ENCODE results near the gene AP1S1.
"Not testable (repeated sequence)": the region's sequence is repeated elsewhere in the genome, so short reads cannot be mapped to it uniquely, and the experiment has no call there.

The AP1S1 gene

DNA sequence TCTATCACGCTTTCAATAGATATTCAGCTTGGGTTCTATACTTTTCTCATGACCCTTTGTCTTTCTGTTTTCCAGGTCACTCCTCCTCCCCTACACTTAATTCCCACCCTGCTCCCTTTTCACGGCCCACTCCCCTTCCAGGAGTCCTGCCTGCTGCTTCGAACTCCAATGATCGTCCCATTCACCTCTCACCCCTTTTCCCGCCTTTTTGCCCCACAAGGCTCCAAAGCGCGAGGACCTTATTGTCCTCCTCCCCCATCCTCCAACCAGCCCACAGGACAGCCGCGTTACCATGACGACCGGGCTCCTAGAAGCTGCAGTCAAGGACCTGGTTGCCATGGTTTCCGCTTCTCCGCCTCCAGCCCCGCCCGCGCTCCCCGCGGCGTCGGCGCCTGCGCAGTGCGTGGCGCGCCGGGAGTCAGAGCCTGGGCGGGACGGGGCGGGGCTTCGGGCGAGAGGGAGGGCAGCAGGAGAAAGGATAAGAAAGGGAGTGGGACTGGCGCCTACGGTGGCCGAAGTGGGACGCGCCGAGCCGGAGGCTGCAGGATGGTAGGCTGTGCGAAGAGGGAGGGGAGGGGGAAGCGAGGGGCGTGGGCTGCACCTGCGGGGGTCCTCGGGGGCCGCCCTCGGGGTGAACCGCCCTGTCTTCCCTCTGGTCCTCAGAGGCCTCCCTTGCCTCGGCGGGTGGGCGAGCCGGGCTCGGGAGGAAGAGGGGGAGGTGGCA is at the start of gene AP1S1:
TSS of gene AP1S1 (plus strand) at position 508 of the 724 bp plus-strand sequence. CDS start at position 547, 39 bp downstream.
- DNase-seq: peak; percentile 25

DNA sequence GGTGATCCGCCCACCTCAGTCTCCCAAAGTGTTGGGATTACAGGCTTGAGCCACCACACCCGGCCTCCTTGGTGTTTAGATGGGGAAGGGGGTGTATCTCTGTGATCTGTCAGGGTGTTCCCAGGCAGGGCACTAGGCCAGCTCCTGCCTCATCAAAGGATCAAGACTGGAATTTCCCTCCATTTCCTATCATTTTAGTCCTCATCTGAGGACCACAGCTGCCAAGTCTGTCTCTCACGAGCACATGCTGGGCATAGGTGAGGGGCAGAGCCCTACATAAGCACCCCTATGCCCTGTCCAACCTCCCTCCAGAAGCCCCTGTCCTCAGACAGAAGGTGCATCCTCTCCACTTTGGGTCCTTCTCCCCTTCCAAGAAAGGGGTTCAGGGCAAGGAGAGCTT is 49.5 kb upstream of the AP1S1 start:
- DNase-seq: no peak

DNA sequence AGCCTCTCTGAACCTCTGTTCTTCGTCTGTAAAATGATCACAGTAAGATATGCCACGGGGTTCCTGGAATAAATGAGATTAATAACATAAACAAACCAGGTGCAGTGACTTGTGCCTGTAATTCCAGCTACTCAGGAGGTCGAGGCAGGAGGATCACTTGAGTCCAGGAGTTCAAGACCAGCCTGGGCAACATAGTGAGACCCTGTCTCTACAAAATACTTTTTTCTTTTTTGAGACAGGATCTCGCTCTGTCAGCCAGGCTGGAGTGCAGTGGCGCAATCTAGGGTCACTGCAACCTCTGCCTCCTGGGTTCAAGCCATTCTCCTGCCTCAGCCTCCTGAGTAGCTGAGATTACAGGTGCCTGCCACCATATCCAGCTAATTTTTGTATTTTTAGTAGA is 49.0 kb upstream of the AP1S1 start:
- not testable (repeated sequence) for DNase-seq

DNA sequence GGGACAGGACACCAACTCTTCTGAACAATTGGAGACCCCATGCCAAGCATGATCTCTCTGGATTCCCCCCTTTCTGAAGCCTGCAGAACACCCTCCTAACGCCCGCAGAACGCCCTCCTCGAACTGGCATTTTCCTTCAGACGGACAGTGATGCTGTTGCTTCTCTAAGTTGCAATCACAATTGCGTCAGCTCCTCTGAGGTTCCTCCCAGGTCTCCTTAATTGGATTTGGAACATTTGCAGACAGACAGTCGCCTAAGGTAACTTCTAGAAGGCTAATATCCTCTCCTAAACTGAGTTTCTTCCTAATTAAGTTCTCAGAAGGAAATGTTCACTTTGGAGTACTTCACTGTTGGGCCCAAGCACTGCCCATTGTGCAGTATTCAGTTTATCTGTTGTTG is 47.9 kb upstream of the AP1S1 start:
- no peak for DNase-seq

DNA sequence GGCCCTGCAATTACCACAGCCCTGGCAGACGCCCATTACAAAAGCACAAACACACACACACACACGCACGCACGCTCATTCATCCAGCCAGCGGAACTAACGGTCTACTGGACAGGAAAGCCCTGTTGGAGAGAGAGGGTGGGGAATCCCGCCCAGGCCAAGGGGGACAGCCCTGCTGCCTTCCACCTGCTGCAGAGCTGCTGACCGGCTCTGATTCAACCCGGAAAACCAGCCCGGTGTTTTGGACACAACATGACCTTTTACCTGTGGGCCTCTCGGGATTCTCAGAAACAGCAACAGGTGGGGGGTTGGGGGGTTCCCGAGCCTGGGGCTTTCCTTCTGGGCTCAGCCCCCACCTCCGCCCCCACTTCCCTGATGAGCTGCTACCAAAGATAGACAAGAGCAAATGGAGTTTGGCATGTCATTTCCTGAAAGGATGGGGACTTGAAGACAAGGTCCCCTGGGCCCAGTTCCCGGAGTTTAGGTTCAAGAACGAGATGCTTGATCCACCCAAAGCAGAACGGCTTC is 45.9 kb upstream of the AP1S1 start:
- no peak for DNase-seq

DNA sequence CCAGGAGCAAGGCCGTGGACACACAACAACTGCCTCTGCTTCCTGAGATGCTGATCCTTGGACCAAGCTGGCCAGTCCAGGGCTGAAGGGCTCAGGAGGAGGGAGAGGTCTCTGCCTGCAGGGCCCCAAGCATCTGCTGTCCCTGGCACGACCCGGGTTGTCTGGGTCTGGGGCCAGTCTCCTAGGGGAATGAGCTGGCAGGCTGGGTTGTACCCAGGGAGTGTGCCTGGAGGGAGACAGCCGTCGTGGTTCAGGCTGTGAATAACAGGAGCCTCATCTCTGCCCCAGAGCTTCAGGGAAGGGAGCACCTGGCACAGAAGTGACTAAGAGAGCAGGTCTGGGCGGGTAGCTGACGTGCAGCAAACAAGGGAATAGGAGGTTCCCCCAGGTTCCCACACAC is 45.3 kb upstream of the AP1S1 start:
- no peak for DNase-seq

DNA sequence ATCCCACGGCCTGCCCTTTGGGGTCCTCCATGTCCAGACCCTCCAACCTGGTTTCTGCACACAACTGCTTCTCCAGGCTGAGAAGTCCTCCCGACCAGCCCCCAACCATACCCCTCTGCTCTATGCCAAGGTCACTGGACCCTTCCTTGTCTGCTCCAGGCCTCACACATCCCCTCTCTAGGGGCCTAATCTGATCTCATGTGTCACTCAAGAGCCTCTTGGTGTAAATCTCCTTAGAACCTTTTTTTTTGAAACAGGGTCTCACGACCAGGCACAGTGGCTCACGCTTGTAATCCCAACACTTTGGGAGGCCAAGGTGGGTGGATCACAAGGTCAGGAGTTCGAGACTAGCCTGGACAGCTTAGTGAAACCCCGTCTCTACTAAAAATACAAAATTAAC is 44.9 kb upstream of the AP1S1 start:
- DNase-seq: no peak

DNA sequence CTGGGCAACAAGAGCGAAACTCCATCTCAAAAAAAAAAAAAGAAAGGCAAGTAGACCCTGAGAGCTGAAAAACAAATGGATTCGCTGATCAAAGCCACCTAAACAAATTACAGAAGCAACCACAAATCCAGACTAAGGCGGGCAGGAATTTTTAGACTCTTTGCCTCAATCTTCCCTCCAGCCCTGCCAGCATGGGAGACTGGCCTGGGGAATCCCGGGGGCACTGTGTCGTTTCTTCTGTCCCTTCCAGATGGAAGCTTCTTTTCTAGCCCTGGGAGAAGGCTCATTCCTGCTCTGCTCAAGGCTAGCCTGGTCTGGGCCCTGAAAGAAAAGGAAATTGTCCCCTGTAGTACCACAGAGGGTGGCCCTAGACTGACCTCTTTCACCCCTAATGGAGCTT is 43.0 kb upstream of the AP1S1 start:
- no peak for DNase-seq

DNA sequence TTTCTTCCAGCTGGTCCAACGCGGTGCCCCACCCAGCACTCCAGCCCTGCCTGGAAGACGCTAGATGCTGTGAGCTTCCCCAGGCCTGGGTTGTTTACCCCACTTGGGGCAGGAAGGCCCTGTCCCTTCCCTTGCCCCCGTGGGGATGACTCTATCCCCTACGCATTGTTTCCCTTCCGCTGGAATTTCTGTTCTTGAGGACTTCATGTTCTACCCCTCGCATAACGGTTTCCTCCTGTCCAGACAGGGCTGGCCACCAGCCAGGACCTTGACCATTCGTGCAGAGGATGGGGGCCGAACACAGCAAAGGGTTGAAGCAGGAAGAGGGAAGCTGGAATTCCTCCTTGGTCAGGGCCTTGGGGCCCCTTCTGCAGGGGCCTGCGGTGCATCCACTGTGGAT is 42.0 kb upstream of the AP1S1 start:
- DNase-seq: no peak

DNA sequence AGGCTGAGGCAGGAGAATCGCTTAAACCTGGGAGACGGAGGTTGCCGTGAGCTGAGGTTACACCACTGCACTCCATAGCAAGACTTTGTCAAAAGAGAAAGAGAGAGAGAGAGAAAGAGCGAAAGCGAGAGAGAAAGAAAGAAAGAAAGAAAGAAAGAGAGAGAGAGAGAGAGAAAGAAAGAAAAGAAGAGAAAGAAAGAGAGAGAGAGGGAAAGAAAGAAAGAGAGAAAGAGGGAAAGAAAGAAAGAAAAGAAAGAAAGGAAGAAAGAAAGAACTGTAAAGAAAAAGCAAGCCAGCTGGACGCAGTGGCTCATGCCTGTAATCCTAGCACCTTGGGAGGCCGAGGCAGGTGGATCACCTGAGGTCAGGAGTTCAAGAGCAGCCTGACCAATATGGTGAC is 41.1 kb upstream of the AP1S1 start:
- DNase-seq: not testable (repeated sequence)

DNA sequence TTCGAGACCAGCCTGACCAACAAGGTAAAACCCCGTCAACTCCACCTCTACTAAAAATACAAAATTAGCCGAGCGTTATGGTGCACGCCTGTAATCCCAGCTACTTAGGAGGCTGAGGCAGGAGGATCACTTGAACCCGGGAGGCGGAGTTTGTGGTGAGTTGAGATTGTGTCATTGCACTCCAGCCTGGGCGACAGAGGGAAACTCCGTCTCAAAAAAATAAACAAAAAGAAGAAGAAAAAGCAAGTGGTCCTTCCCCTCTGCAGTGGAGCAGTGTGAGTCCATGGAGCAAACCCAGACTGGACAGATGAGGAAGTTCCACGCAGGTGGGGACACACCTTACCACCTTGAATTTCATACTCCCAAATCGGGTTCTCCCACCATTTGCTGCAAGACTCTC is 40.4 kb upstream of the AP1S1 start:
- no peak for DNase-seq

DNA sequence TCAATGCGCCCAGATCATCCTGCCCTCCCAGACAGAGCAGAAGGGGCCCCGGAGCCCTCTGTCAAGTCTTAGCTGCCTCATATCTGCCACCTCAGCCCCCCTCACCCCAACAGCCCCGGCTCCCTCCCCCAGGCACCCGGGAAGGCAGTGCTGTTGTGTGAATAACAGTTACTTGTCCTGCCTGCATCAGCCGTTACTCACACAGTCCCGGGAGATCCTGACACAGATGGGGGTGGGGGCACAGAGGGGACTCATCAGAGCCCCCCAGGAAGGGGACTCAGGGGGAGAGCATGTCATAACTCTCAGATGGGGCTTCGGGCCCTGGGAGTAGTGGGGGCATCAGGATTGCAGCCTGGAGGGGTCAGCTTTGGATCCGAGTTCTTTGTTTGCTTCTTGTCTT is 39.8 kb upstream of the AP1S1 start:
- no peak for DNase-seq

DNA sequence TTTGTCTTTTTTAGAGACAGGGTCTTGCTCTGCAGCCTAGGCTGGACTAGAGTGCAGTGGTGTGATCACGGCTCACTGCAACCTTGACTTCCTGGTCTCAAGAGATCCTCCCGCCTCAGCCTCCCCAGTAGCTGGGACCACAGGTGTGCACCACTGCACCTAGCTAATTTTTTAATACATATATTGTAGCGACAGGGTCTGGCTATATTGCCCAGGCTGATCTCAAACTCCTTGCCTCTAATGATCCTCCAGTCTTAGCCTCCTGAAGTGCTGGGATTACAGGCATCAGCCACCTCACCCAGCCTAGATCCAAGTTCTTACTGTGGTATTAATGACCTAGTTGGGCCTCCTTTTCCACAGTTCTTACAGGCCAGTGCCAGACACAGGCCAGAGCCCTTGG is 39.1 kb upstream of the AP1S1 start:
- no peak for DNase-seq

DNA sequence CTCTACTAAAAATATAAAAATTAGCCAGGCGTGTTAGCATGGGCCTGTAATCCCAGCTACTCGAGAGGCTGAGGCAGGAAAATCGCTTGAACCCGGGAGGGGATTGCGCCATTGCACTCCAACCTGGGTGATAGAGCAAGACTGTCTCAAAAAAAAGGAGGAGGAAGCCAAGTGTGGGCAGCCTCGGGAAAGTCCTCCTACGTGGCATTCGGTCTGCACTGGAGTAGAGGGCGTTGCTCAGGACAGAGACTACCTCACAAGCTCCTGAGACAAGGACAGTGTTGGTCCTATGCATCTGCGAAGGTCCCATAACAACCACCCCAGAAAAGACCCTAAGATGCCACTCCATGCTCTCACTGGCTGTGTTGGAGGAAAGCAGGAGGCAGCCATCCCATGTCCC is 37.4 kb upstream of the AP1S1 start:
- DNase-seq: no peak

DNA sequence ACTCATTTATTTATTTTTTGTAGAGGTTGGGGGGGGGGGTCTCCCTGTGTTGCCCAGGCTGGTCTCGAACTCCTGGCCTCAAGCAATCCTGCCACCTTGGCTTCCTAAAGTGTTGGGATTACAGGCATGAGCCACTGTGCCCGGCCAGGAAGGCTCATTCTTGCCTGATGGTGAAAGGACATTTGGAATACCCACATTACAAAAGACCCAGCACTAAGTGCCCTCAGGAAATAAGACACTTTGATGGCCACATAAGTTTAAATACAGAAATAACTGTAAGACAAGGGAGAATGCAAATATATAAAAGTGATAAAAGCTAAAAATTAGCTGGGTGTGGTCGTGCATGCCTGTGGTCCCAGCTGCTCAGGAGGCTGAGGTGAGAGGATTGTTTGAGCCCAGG is 35.4 kb upstream of the AP1S1 start:
- no peak for DNase-seq

DNA sequence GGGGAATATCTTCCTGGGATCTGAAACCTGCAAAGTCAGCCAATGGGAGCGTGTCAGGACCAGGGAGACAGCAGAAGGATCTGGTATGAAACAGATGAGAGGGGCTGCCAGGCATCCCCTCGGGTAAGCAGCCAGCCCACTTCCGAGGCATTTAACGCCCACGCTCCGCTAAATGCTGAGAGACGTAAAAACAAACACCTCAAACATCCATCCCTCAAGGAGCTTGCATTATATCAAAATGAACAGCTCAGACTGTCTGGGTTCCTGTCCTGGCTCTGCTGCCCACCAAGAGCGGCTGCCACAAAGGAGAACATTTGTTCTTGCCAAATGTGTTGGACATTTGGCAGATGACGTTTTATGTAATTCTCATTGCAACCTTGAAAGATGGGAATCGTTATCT is 34.4 kb upstream of the AP1S1 start:
- no peak for DNase-seq

DNA sequence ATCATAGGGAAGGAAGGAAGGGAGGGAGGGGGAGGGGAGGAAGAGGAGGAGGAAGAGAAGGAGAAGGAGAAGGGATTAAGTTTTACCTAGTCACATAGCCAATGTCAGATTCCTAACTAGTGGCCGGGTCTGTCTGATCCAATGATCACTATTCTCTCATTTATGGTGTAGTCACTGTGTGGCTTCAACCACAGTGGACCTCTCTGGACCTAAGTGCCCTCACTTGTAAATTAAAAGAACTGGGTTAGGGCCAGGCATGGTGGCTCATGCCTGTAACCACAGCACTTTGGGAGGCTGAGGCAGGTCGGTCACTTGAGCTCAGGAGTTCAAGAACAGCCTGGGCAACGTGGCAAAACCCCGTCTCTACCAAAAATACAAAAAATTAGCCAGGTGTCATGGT is 34.0 kb upstream of the AP1S1 start:
- DNase-seq: no peak

DNA sequence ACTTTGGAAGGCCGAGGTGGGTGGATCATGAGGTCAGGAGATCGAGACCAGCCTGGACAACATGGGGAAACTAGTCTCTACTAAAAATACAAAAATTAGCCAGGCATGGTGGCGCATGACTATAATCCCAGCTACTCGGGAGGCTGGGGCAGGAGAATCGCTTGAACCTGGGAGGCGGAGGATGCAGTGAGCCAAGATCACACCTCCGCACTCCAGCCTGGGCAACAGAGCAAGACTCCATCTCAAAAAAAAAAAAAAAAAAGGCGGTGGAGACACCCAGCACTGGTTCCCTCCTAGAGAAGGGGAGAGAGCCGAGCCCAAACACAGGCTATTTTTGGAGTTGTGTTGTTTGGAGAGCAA is 32.7 kb upstream of the AP1S1 start:
- DNase-seq: not testable (repeated sequence)

DNA sequence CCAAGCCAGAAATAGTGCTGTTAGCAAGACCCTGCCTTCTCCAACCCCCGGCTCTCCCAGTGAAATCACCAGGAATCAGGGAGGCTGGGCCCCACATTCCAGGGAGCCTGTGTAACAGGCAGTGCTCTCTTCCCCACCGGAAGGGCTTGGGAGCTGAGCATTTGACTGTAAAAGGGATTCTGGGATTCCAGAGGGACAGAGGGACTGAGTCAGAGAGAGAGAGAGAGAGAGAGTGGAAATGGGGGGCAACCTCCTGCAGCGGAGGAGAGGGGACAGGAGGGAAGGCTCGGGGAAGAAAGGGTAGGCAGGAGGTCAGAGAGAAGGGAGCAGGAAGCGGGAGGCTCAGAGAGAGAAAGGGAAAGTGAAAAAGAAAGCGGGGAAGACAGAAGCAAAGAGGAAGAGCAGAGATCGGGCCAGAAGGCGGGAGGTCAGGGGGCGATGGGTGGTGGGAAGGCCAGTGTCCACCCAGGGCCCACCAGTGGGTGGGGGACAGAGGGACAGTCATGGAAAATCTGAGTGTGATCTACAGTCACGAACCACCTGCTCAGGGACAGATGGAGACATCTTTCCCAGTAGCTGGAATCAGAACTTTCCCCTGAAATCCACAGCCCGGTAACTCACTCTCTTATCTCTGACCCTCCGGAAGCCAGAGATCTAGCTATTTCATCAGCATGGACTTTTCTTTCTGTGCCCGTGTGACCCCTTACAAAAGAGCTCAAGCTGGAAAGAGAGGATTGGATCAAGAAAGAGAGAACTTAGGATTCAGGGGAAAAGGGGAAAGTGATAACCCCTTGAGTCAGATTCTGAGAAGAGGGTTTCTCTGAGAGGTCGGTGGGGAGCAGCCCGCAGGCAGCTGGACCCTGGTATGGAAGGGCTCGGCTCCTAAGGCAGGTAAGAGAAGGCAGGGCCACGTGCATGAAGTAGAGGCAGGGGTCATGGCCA is 32.0 kb upstream of the AP1S1 start:
- DNase-seq: no peak

DNA sequence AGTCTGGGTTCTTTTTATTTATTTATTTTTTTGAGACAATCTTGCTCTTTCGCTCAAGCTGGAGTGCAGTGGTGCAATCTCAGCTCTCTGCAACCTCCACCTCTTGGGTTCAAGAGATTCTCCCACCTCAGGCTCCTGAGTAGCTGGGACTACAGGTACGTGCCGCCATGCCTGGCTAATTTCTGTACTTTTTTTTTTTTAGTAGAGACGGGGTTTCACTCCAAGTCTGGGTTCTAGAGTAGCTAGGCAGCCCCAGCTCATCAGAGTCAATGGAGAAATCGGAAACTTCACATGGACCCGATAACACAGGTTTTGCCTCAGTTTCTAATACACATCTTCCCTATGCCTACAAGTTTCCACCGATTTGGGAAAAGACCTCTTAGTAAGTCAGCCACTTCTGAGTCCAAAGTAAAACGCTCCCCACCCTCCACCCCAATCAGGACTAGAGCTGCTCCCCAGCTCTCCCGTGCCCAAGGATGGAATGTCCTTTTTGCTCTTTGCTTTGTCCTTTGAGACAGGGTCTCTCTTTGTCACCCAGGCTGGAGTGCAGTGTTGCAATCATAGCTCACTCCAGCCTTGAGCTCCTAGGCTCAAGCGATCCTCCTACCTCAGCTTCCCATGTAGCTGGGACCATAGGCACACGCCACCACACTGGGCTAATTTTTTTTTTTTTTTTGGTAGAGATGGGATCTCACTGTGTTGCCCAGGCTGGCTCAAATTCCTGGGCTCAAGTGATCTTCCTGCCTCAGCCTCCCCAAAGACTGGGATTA is 31.2 kb upstream of the AP1S1 start:
- DNase-seq: no peak

DNA sequence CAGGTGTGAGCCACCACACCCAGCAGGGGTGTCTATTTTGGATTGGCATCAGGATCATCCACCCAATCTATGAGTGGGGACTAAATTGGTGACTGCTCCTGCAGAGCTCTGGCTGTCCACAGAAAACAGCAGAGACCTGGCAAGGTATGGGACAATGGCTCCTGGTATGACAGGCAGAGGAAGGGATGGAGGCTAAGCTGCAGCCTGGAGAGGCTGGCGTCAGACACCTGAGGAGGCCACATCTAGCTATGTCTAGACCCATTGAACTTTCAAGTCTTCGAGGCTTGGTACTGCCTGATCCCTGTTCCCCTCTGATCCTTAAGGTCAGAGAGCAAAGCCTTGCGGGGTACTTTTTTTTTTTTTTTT is 30.6 kb upstream of the AP1S1 start:
- no peak for DNase-seq

DNA sequence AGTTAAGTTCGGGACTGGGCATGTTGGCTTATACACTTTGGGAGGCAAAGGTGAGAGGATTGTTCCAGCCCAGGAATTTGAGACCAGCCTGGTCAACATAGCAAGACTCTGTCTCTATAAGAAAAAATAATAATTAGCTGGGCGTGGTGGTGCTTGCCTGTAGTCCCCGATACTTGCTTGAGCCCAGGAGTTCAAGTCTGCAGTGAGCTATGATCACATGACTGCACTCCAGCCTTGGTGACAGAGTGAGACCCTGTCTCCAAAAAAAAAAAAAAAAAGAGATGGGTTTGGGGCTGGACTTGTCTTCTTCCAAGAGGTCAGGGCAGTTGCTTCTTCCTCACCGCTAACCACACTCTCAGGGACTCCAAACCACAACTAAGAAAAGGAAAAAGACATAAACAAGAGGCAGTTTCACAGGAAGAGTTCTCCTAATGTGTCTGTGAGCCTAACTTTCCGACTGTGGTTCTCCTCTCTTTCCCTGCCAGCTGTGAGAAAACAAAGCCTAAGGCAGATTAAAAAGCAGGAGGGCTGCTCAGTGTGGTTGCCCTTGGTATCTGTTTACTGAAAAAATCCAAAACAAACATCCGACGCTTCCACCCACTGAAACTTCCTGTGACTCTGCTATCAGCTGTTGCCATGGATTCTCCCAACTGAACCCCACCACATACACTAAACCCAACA is 29.8 kb upstream of the AP1S1 start:
- DNase-seq: no peak

All from SIG-M5 (cell line).